GM12878 (cell line): Measurements from ENCODE around the gene WWP2. TPM values are rescaled to one million over a fixed set of nuclear protein-coding genes. Genes with fewer than 3 reads are reported as not detected.

Experiments used
- ATAC-seq: fragments of 200-7000 bp; cut with Tn5 transposase; 3 replicates; pipeline ENCODE4 v1.9.1; 2020; ENCODE audit warnings: mild to moderate bottlenecking, moderate library complexity
- BruUV-seq: library from RNA; stranded (reverse); fragments of 400-500 nt; replicated peaks from 2 replicates; lab custom pipeline; 2021; lab: Mats Ljungman, UMichigan
- CTCF ChIA-PET: fragments of 300-600 bp; sonication (Branson Sonifier 250); formaldehyde crosslinking; extraction: SDS; loops from one replicate; lab custom pipeline; 2021; ENCODE audit warnings: inconsistent platforms; lab: Yijun Ruan, JAX
- POLR2A ChIA-PET: fragments of 350-600 bp; formaldehyde crosslinking; extraction: SDS; loops from one replicate; lab custom pipeline; 2021; ENCODE audit warnings: inconsistent platforms; lab: Charles Lee
- RAD21 ChIA-PET: fragments of 300-600 bp; sonication (Branson Sonifier 250); formaldehyde crosslinking; loops from one replicate; lab custom pipeline; 2023; ENCODE audit warnings: antibody characterized with exemption; ENCODE audit not compliant: unreplicated experiment; lab: Charles Lee
- SMC1A ChIA-PET: fragments of 300-600 bp; sonication (Branson Sonifier 250); formaldehyde crosslinking; loops from one replicate; lab custom pipeline; 2023; ENCODE audit not compliant: unreplicated experiment, uncharacterized antibody; lab: Charles Lee
- DNase-seq: peaks from one replicate; pipeline ENCODE4 v3.0.0-alpha.2; 2011; ENCODE audit warnings: low read depth, low spot score
- FAIRE-seq: peaks from 3 replicates; lab custom pipeline; 2011; peaks lifted over from hg19 to GRCh38; lab: Jason Lieb, UNC
- H2AFZ ChIP-seq: 2 replicates; pipeline ENCODE4 v1.6.0; 2011; ENCODE audit warnings: low read depth, low read length, control low read depth; ENCODE audit not compliant: control insufficient read depth
- H3K27ac ChIP-seq: 2 replicates; pipeline ENCODE4 v1.5.1; 2011; ENCODE audit warnings: control low read depth; ENCODE audit not compliant: control insufficient read depth, insufficient read depth
- H3K27me3 ChIP-seq, 2 experiments: replicated peaks in 1 of 2; 2 replicates each; pipeline versions ENCODE4 v1.6.0 to v1.6.1; 2011; ENCODE audit warnings: low read length in 1 of 2; ENCODE audit not compliant: control insufficient read depth in 2 of 2, insufficient read depth in 2 of 2
- H3K36me3 ChIP-seq, 2 experiments: 2 replicates each; pipeline ENCODE4 v1.5.1; 2011; ENCODE audit warnings: low read length in 1 of 2; ENCODE audit not compliant: control insufficient read depth in 2 of 2, insufficient read depth in 2 of 2
- H3K4me1 ChIP-seq: 2 replicates; pipeline ENCODE4 v1.6.1; 2011; ENCODE audit warnings: mild to moderate bottlenecking, low read length, moderate library complexity, mixed read lengths; ENCODE audit not compliant: control insufficient read depth, insufficient read depth
- H3K4me2 ChIP-seq: 2 replicates; pipeline ENCODE4 v1.6.0; 2011; ENCODE audit warnings: control low read depth; ENCODE audit not compliant: control insufficient read depth, insufficient read depth
- H3K4me3 ChIP-seq: fragments of 200-600 bp; sonication (generic); 2 replicates; pipeline ENCODE4 v1.5.1; 2016
- H3K79me2 ChIP-seq: 2 replicates; pipeline ENCODE4 v1.6.0; 2011; ENCODE audit warnings: low read length; ENCODE audit not compliant: control insufficient read depth, insufficient read depth
- H3K9ac ChIP-seq: 2 replicates; pipeline ENCODE4 v1.8.0; 2011; ENCODE audit warnings: low read length, control low read depth, mixed read lengths; ENCODE audit not compliant: control insufficient read depth, insufficient read depth
- H3K9me3 ChIP-seq: replicated peaks from 3 replicates; pipeline ENCODE4 v1.5.1; 2011; ENCODE audit warnings: mild to moderate bottlenecking, low read length; ENCODE audit not compliant: control insufficient read depth, insufficient read depth
- H4K20me1 ChIP-seq: 2 replicates; pipeline ENCODE4 v1.6.0; 2011; ENCODE audit not compliant: control insufficient read depth, insufficient read depth
- ASH2L ChIP-seq: fragments of 300-600, 200-600 bp; sonication (generic); IDR thresholded peaks from 2 replicates; pipeline ENCODE4 v1.6.1; 2017; ENCODE audit warnings: low read depth, mild to moderate bottlenecking, borderline replicate concordance
- DPF2 ChIP-seq: fragments of 450-650 bp; IDR thresholded peaks from 2 replicates; pipeline ENCODE4 v1.6.1; 2017; ENCODE audit warnings: mild to moderate bottlenecking
- ESRRA ChIP-seq: IDR thresholded peaks from 2 replicates; pipeline ENCODE4 v1.6.1; 2012; ENCODE audit warnings: mild to moderate bottlenecking, low read length, improper control_type of control experiment
- JUNB ChIP-seq: IDR thresholded peaks from 2 replicates; pipeline ENCODE4 v1.6.1; 2016; ENCODE audit warnings: antibody characterized with exemption, mild to moderate bottlenecking
- NBN ChIP-seq: fragments of 450-650 bp; IDR thresholded peaks from 2 replicates; pipeline ENCODE4 v1.6.1; 2016
- NFIC ChIP-seq: IDR thresholded peaks from 2 replicates; pipeline ENCODE4 v1.6.1; 2012; ENCODE audit warnings: low read depth, mild to moderate bottlenecking, inconsistent platforms, low read length, moderate library complexity
- NFXL1 ChIP-seq: fragments of 450-650 bp; IDR thresholded peaks from 2 replicates; pipeline ENCODE4 v1.6.1; 2017; ENCODE audit warnings: antibody characterized with exemption, mild to moderate bottlenecking, borderline replicate concordance
- RAD51 ChIP-seq: fragments of 450-650 bp; IDR thresholded peaks from 2 replicates; pipeline ENCODE4 v1.6.1; 2016; ENCODE audit warnings: moderate library complexity, mild to moderate bottlenecking, inconsistent platforms
- STAT3 ChIP-seq: IDR thresholded peaks from 2 replicates; pipeline ENCODE4 v1.6.1; 2011; ENCODE audit warnings: low read depth, low read length, improper control_type of control experiment
- WGBS: methylation state at CpG from one replicate; pipeline ENCODE4 v1.1.6; 2016; ENCODE audit warnings: low lambda C conversion rate; ENCODE audit not compliant: insufficient replicate concordance, insufficient coverage; ENCODE audit errors: missing lambda C conversion rate; 5-methylcytosine and 5-hydroxymethylcytosine counted together
- in situ Hi-C: fragments of 300-500 bp; cut with MboI; formaldehyde crosslinking; loops from 9 replicates; pipeline ENCODE4 v1.14.3; 2018; ENCODE audit warnings: mixed read lengths
- intact Hi-C: fragments of 100-400 bp; cut with micrococcal nuclease; formaldehyde crosslinking; loops from one replicate; pipeline ENCODE4 v1.14.2; 2022; ENCODE audit not compliant: unreplicated experiment
- polyA plus RNA-seq, 11 experiments: library from polyadenylated mRNA; depleted of rRNA in 4 of 11; unstranded in 6 of 11; stranded (reverse) in 5 of 11; fragments of >200 nt; fragmentation: Nextera tagmentation in 4 of 11; fragmentation: Illumina TruSeq in 1 of 11; extraction: Ambion mirVana in 4 of 11; extraction: Trizol in 1 of 11; gene quantifications; 1 replicate in 1 of 11; 2 replicates in 10 of 11; pipeline versions ENCODE4 v1.2.1 to v1.2.3, GENCODE V29; 2011 to 2016; ENCODE audit warnings: inconsistent platforms in 2 of 11, missing spikeins in 2 of 11, low read depth in 1 of 11
- total RNA-seq, 4 experiments: library from RNA; depleted of rRNA in 3 of 4; stranded (reverse); fragments of >200 nt in 3 of 4; fragmentation: Illumina TruSeq in 1 of 4; extraction: Trizol in 1 of 4; gene quantifications; 2 replicates each; pipeline versions ENCODE4 v1.2.1 to v1.2.3, GENCODE V29; 2013 to 2021
- TF ChIP-seq, protein P1 (sequence below): IDR thresholded peaks from 2 replicates; pipeline ENCODE4 v1.6.1; 2012; ENCODE audit warnings: mild to moderate bottlenecking, low read depth, low read length

Gene WWP2
- total and polyA plus RNA-seq, 10 of the 15 experiments (the other 5 are each of a cell fraction or from before 2014, with no cell fraction given), result 2.8 to 47.0 (median 23.8) TPM

GRCh38 chr16:69916462-69916861, 154.3 kb downstream of the WWP2 start:
- ChIA-PET POLR2A (no interaction called here), CTCF (no interaction called here), SMC1A (no interaction called here), RAD21 (interaction anchor here (1.2 kb wide), 1 partner anchor 14 kb away, joined by 3 read pairs; no protein-coding TSS in a partner anchor)
- H3K36me3 ChIP-seq, result no peaks in the 10 kb centered on the region; a peak in 1 of 4 replicates
- no TSS peak for BruUV-seq
- no peak overlapping the region for H2AFZ ChIP-seq
- no peak overlapping the region for H3K9ac ChIP-seq
- no peak for FAIRE-seq
- no peaks in the 10 kb centered on the region for H3K9me3 ChIP-seq
- no peak for ATAC-seq
- no peaks in the 10 kb centered on the region for H3K79me2 ChIP-seq
- in situ Hi-C loops (no loop called here), intact Hi-C loops (no loop called here)
- H3K4me1 ChIP-seq, result no peaks in the 10 kb centered on the region
- no peaks in the 10 kb centered on the region for H4K20me1 ChIP-seq
- H3K4me3 ChIP-seq, result no peak overlapping the region
- DNase-seq, result no peak
- H3K4me2 ChIP-seq, result no peak overlapping the region
- no peak overlapping the region for H3K27ac ChIP-seq
- H3K27me3 ChIP-seq, result no peaks in the 10 kb centered on the region
- no peak for TF ChIP-seq JUNB
- TF ChIP-seq RAD51, result no peak
- TF ChIP-seq NFIC, result no peak
- WGBS, result 100% methylated on average over 1 of the region's 1 CpG

DNA sequence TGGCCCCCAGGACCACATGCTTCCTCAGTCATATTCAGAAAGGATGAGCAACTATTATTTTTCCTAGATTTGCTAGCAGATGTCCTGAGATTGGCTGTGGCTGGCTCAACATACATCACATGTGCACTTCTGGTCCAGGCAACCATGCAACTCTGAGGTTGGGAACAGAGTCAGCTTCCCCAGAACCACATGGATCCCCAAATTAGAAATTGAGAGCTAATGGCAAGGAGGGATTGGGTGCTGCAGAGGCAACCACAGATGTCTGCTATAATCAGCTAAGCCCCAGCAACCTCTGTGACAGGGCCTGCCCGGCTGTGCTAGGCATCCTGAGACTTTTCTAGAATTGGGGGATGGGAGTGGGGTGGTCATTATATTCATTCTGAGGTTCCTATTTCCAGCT, 155.2 kb downstream of the WWP2 start:
- ChIA-PET RAD21 (no interaction called here), CTCF (interaction anchor here (0.8 to 1.4 kb wide), 2 partner anchors 11 to 13 kb away, joined by 3 to 6 read pairs; no protein-coding TSS in a partner anchor)
- Histone ChIP-seq H3K27me3 (no peaks in the 10 kb centered on the region), H3K9ac (no peak overlapping the region), H3K79me2 (no peaks in the 10 kb centered on the region), H3K4me3 (no peak overlapping the region), H3K9me3 (no peaks in the 10 kb centered on the region), H3K36me3 (no peaks in the 10 kb centered on the region; a peak in 1 of 4 replicates), H2AFZ (no peak overlapping the region), H4K20me1 (no peaks in the 10 kb centered on the region), H3K27ac (no peak overlapping the region)
- intact Hi-C loops, result no loop called here
- WGBS, result 100% methylated on average over 1 of the region's 1 CpG
- DNase-seq (no peak), FAIRE-seq (no peak), ATAC-seq (no peak)
- in situ Hi-C loops, result no loop called here
- TF ChIP-seq NBN (no peak), ASH2L (no peak), DPF2 (no peak), NFXL1 (no peak), ESRRA (no peak), STAT3 (no peak)
- TF ChIP-seq, protein P1, sequence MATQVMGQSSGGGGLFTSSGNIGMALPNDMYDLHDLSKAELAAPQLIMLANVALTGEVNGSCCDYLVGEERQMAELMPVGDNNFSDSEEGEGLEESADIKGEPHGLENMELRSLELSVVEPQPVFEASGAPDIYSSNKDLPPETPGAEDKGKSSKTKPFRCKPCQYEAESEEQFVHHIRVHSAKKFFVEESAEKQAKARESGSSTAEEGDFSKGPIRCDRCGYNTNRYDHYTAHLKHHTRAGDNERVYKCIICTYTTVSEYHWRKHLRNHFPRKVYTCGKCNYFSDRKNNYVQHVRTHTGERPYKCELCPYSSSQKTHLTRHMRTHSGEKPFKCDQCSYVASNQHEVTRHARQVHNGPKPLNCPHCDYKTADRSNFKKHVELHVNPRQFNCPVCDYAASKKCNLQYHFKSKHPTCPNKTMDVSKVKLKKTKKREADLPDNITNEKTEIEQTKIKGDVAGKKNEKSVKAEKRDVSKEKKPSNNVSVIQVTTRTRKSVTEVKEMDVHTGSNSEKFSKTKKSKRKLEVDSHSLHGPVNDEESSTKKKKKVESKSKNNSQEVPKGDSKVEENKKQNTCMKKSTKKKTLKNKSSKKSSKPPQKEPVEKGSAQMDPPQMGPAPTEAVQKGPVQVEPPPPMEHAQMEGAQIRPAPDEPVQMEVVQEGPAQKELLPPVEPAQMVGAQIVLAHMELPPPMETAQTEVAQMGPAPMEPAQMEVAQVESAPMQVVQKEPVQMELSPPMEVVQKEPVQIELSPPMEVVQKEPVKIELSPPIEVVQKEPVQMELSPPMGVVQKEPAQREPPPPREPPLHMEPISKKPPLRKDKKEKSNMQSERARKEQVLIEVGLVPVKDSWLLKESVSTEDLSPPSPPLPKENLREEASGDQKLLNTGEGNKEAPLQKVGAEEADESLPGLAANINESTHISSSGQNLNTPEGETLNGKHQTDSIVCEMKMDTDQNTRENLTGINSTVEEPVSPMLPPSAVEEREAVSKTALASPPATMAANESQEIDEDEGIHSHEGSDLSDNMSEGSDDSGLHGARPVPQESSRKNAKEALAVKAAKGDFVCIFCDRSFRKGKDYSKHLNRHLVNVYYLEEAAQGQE, result no peak
- TF ChIP-seq, all 136 proteins: peak for 0
- ChIA-PET POLR2A (no interaction called here), SMC1A (no interaction called here)
- Histone ChIP-seq H3K4me2 (no peak overlapping the region), H3K4me1 (no peaks in the 10 kb centered on the region)
- no TSS peak for BruUV-seq
